Suprapubic skin (tissue), 4 donors: Measurements from ENCODE around the gene CTNNA1.

Experiments
- CTCF ChIP-seq, 2 donors: fragments of 200-600 bp in 1 of 2; fragments of 450-650 bp in 1 of 2; sonication (generic) in 1 of 2; IDR thresholded peaks; one replicate each; pipeline ENCODE4 v1.5.1; 2016 to 2019; ENCODE audit warnings: antibody characterized with exemption in 2 of 2, mild to moderate bottlenecking in 1 of 2, moderate library complexity in 1 of 2
- EP300 ChIP-seq: sonication (generic); formaldehyde crosslinking; IDR thresholded peaks from one replicate; pipeline ENCODE4 v1.6.1; 2017; ENCODE audit warnings: antibody characterized with exemption
- POLR2A ChIP-seq, 2 donors: fragments of 450-650 bp; IDR thresholded peaks; one replicate each; pipeline ENCODE4 v1.6.1; 2017; ENCODE audit warnings: antibody characterized with exemption in 2 of 2, mild to moderate bottlenecking in 2 of 2, moderate library complexity in 2 of 2
- POLR2AphosphoS5 ChIP-seq, 3 donors: sonication (generic); formaldehyde crosslinking; IDR thresholded peaks; one replicate each; pipeline ENCODE4 v1.6.1; 2017; ENCODE audit warnings: antibody characterized with exemption in 3 of 3

GRCh38 chr5:138807182-138807581, 54.0 kb downstream of the CTNNA1 start:
- TF ChIP-seq POLR2A (IDR thresholded peaks at IDR 0.05) (no peak), POLR2AphosphoS5 (IDR thresholded peaks at IDR 0.05) (no peak), CTCF (IDR thresholded peaks at IDR 0.05) (no peak), EP300 (no peak)
